ENCODE data around the gene RSRC1. TPM values are rescaled to one million over a fixed set of nuclear protein-coding genes. Genes with fewer than 3 reads are reported as not detected.

RSRC1 gene
- total RNA-seq, 1 experiment from 2014 or later: 37.9 TPM

DNA sequence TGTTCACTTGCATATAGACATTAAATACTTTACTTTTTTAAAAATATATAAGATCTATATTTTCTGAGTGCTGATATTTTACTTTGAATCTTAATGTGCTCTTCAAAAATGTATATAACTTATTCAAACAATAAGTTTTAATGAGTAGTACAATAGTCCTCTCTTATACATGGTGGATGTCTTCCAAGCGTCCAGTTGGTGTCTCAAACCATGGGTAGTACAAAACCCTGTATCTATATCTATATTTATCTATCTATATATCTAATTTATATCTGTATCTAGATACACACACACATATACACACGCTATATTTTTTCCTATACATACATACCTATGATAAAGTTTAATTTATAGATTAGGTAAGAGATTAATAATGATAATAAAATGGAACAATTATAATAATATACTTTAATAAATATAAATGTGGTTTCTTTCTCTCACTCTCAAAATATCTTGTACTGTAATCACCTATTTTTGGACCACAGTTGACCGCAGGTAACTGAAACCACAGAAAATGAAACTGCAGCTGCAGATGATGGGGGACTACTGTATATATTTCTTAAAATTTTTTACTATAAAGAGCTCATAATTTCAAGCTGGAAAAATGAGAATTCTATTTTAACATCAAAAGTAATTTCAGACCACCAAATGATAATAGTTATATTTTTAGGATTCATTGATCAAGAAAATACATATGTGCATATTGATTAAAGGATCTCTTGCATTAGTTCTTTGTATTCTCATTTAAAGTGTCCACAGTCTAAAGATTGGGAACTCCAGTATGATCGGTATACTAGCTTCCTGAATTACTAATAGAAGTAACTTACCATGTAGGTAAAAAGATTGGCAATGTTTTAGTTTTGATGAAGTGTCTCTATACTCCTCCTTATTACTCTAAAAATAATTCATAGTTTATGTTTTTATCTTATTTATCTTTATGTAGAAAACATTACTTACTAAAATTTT lies 246.0 kb downstream of the RSRC1 start:
- no peak overlapping the region for H2BK20ac ChIP-seq (ENCODE audit: low read depth, low read length, poor library complexity, severe bottlenecking)
- no peak overlapping the region for H3K4me2 ChIP-seq (ENCODE audit: insufficient read depth, insufficient read length, low read length)
- no peak overlapping the region for H2BK120ac ChIP-seq (ENCODE audit: low read depth, low read length, poor library complexity, severe bottlenecking)
- H3T11ph ChIP-seq (ENCODE audit: low read length): no peak overlapping the region
- H3K79me2 ChIP-seq (ENCODE audit: insufficient read depth, low read length): no peaks in the 10 kb centered on the region
- no peak overlapping the region for H3K14ac ChIP-seq (ENCODE audit: insufficient read depth, low read length)
- no peak for DNase-seq
- H3K23ac ChIP-seq (ENCODE audit: insufficient read length, low read depth, low read length): no peak overlapping the region
- H3K4me1 Mint-ChIP-seq: no peaks in the 10 kb centered on the region
- H3K18ac ChIP-seq (ENCODE audit: insufficient read length, low read depth, low read length): no peak overlapping the region
- TF ChIP-seq, protein P1, sequence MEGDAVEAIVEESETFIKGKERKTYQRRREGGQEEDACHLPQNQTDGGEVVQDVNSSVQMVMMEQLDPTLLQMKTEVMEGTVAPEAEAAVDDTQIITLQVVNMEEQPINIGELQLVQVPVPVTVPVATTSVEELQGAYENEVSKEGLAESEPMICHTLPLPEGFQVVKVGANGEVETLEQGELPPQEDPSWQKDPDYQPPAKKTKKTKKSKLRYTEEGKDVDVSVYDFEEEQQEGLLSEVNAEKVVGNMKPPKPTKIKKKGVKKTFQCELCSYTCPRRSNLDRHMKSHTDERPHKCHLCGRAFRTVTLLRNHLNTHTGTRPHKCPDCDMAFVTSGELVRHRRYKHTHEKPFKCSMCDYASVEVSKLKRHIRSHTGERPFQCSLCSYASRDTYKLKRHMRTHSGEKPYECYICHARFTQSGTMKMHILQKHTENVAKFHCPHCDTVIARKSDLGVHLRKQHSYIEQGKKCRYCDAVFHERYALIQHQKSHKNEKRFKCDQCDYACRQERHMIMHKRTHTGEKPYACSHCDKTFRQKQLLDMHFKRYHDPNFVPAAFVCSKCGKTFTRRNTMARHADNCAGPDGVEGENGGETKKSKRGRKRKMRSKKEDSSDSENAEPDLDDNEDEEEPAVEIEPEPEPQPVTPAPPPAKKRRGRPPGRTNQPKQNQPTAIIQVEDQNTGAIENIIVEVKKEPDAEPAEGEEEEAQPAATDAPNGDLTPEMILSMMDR (conservative IDR thresholded peaks at IDR 0.05): no peak
- no peak overlapping the region for H2BK12ac ChIP-seq (ENCODE audit: insufficient read length, low read depth, low read length)
- H3K27ac ChIP-seq (ENCODE audit: insufficient read length, low read depth, low read length): no peak overlapping the region
- no peaks in the 10 kb centered on the region for H3K23me2 ChIP-seq (ENCODE audit: insufficient read length, low read depth, low read length, poor library complexity, severe bottlenecking)
- no peak overlapping the region for H2BK5ac ChIP-seq (ENCODE audit: insufficient read length, low read length)
- no peaks in the 10 kb centered on the region for H4K20me1 ChIP-seq (ENCODE audit: control insufficient read depth, insufficient read depth, insufficient read length)
- H2BK15ac ChIP-seq (ENCODE audit: low read depth, low read length): no peak overlapping the region
- H3K27ac Mint-ChIP-seq: no peak overlapping the region
- H3K9me3 Mint-ChIP-seq: no peaks in the 10 kb centered on the region
- H4K8ac ChIP-seq (replicated peaks; ENCODE audit: insufficient read length, low read depth, low read length): no peak overlapping the region
- H3K27me3 Mint-ChIP-seq (ENCODE audit: low read depth): no peaks in the 10 kb centered on the region
- H2AFZ ChIP-seq (ENCODE audit: low read length): no peak overlapping the region
- no peaks in the 10 kb centered on the region for H3K9me3 ChIP-seq (ENCODE audit: control insufficient read depth, low read depth, low read length)
- no CpG with 5 or more reads among the region's 4 CpGs for WGBS (ENCODE audit: extremely low coverage, insufficient read length, low lambda C conversion rate)
- H3K4me3 Mint-ChIP-seq: no peak overlapping the region
- H3K79me1 ChIP-seq (ENCODE audit: insufficient read depth, low read depth, low read length, poor library complexity, severe bottlenecking): no peaks in the 10 kb centered on the region
- no peaks in the 10 kb centered on the region for H3K36me3 Mint-ChIP-seq (ENCODE audit: insufficient read depth in 1 of 3, low read depth in 3 of 3)
- H4K5ac ChIP-seq (ENCODE audit: insufficient read length, low read depth, low read length): no peak overlapping the region
- H3K56ac ChIP-seq (ENCODE audit: insufficient read length, low read depth, low read length): no peak overlapping the region
- no peak overlapping the region for H2AK5ac ChIP-seq (ENCODE audit: insufficient read length, low read length)
- no peaks in the 10 kb centered on the region for H3K27me3 ChIP-seq (ENCODE audit: insufficient read depth, low read length)
- no peak overlapping the region for H4K91ac ChIP-seq (ENCODE audit: insufficient read length, low read depth, low read length)
- no peaks in the 10 kb centered on the region for H3K4me1 ChIP-seq (ENCODE audit: insufficient read depth, low read length)
- H3K9ac ChIP-seq (ENCODE audit: extremely low read depth, insufficient read length, low read length): no peak overlapping the region
- H3K4ac ChIP-seq (ENCODE audit: low read depth, low read length): no peak overlapping the region
